Stimulated activated effector memory CD8-positive, alpha-beta T cell treated with anti-CD3 and anti-CD28 coated beads, Interleukin-12 subunit alpha, Interleukin-12 subunit beta, amount 100 ng/mL, for 72 hours (primary cell): Measurements from ENCODE around the gene KIAA1549.
A peak's percentile ranks its signal among the peaks of the same experiment; 100 is the strongest.

Source experiments
- ATAC-seq: fragments of 150-1000 bp; cut with Tn5 transposase; 2 replicates; pipeline ENCODE4 v1.10.0; 2021
- DNase-seq, 2 donors: peaks; one replicate each; pipeline ENCODE4 v3.0.0; 2021 to 2022; ENCODE audit warnings: low spot score in 2 of 2
- H3K27ac Mint-ChIP-seq: one replicate; pipeline ENCODE4 v1.8.0; 2022; ENCODE audit warnings: mild to moderate bottlenecking, mixed read lengths
- H3K36me3 Mint-ChIP-seq: one replicate; pipeline ENCODE4 v1.8.0; 2022; ENCODE audit warnings: mild to moderate bottlenecking, mixed read lengths
- H3K4me1 Mint-ChIP-seq: one replicate; pipeline ENCODE4 v1.8.0; 2022; ENCODE audit warnings: mixed read lengths
- H3K4me3 Mint-ChIP-seq: one replicate; pipeline ENCODE4 v1.8.0; 2022; ENCODE audit warnings: mild to moderate bottlenecking, mixed read lengths
- H3K9me3 Mint-ChIP-seq: one replicate; pipeline ENCODE4 v1.8.0; 2022; ENCODE audit warnings: mixed read lengths

Gene KIAA1549

GRCh38 chr7:138852469-138852868 lies 128.7 kb downstream of the KIAA1549 start:
- Mint-ChIP-seq H3K27ac (no peak overlapping the region), H3K9me3 (peaks cover 6% of the 10 kb centered on the region), H3K4me3 (no peak overlapping the region), H3K4me1 (peaks cover 4% of the 10 kb centered on the region), H3K36me3 (no peaks in the 10 kb centered on the region)
- DNase-seq (no peak), ATAC-seq (no peak)

GRCh38 chr7:138849701-138850100 lies 131.5 kb downstream of the KIAA1549 start:
- H3K27ac Mint-ChIP-seq, result no peak overlapping the region
- peaks cover 4% of the 10 kb centered on the region for H3K4me1 Mint-ChIP-seq
- H3K36me3 Mint-ChIP-seq, result no peaks in the 10 kb centered on the region
- DNase-seq (no peak), ATAC-seq (no peak)
- H3K4me3 Mint-ChIP-seq, result no peak overlapping the region
- peaks cover 3% of the 10 kb centered on the region for H3K9me3 Mint-ChIP-seq

GRCh38 chr7:138848056-138848980 lies 132.9 kb downstream of the KIAA1549 start:
- DNase-seq, result no peak
- ATAC-seq, result no peak
- Mint-ChIP-seq H3K27ac (no peak overlapping the region), H3K4me1 (peaks cover 2% of the 10 kb centered on the region), H3K4me3 (no peak overlapping the region), H3K36me3 (no peaks in the 10 kb centered on the region), H3K9me3 (peaks cover 3% of the 10 kb centered on the region)

- no peaks in the 10 kb centered on the region for H3K4me1 Mint-ChIP-seq
- no peak for DNase-seq
- ATAC-seq, result no peak
- H3K9me3 Mint-ChIP-seq, result peaks cover 3% of the 10 kb centered on the region
- no peaks in the 10 kb centered on the region for H3K36me3 Mint-ChIP-seq
- H3K4me3 Mint-ChIP-seq, result no peak overlapping the region
- no peak overlapping the region for H3K27ac Mint-ChIP-seq
Measured at GRCh38 chr7:138845711-138846110, 135.5 kb downstream of the KIAA1549 start.

- Mint-ChIP-seq H3K4me3 (no peak overlapping the region), H3K36me3 (no peaks in the 10 kb centered on the region)
Measured at GRCh38 chr7:138843632-138844580, 137.3 kb downstream of the KIAA1549 start.

GRCh38 chr7:138842111-138842510 lies 139.1 kb downstream of the KIAA1549 start:
- no peaks in the 10 kb centered on the region for H3K36me3 Mint-ChIP-seq
- H3K4me3 Mint-ChIP-seq, result no peak overlapping the region
- no peaks in the 10 kb centered on the region for H3K9me3 Mint-ChIP-seq
- H3K4me1 Mint-ChIP-seq, result no peaks in the 10 kb centered on the region
- DNase-seq, result no peak
- H3K27ac Mint-ChIP-seq, result no peak overlapping the region
- no peak for ATAC-seq

More at GRCh38 chr7:138843632-138844580, 137.3 kb downstream of the KIAA1549 start:
- Mint-ChIP-seq H3K4me1 (no peaks in the 10 kb centered on the region), H3K9me3 (no peaks in the 10 kb centered on the region), H3K27ac (no peak overlapping the region)
- no peak for DNase-seq
- ATAC-seq, result no peak

- Mint-ChIP-seq H3K36me3 (no peaks in the 10 kb centered on the region), H3K4me1 (peaks cover 15% of the 10 kb centered on the region), H3K9me3 (no peaks in the 10 kb centered on the region), H3K27ac (no peak overlapping the region), H3K4me3 (no peak overlapping the region)
- ATAC-seq (no peak), DNase-seq (no peak)
Measured at GRCh38 chr7:138838166-138838565, 143.0 kb downstream of the KIAA1549 start.

GRCh38 chr7:138837627-138838026 lies 143.6 kb downstream of the KIAA1549 start:
- Mint-ChIP-seq H3K27ac (no peak overlapping the region), H3K4me3 (no peak overlapping the region), H3K36me3 (no peaks in the 10 kb centered on the region), H3K9me3 (no peaks in the 10 kb centered on the region), H3K4me1 (peaks cover 15% of the 10 kb centered on the region)
- DNase-seq, result no peak
- no peak for ATAC-seq

GRCh38 chr7:138835087-138835486 lies 146.1 kb downstream of the KIAA1549 start:
- ATAC-seq (peak; percentile 29), DNase-seq (no peak)
- Mint-ChIP-seq H3K4me3 (no peak overlapping the region), H3K36me3 (no peaks in the 10 kb centered on the region), H3K9me3 (no peaks in the 10 kb centered on the region), H3K27ac (no peak overlapping the region), H3K4me1 (peaks cover 15% of the 10 kb centered on the region)

GRCh38 chr7:138834583-138834982 lies 146.6 kb downstream of the KIAA1549 start:
- ATAC-seq, result peak; percentile 94

GRCh38 chr7:138833596-138833995 lies 147.6 kb downstream of the KIAA1549 start:
- H3K36me3 Mint-ChIP-seq, result no peaks in the 10 kb centered on the region
- no peak overlapping the region for H3K4me3 Mint-ChIP-seq
- DNase-seq, result no peak
- no peaks in the 10 kb centered on the region for H3K9me3 Mint-ChIP-seq
- no peak for ATAC-seq
- no peak overlapping the region for H3K27ac Mint-ChIP-seq
- peaks cover 15% of the 10 kb centered on the region for H3K4me1 Mint-ChIP-seq

More at GRCh38 chr7:138834583-138834982, 146.6 kb downstream of the KIAA1549 start:
- H3K4me1 Mint-ChIP-seq, result peaks cover 15% of the 10 kb centered on the region
- no peaks in the 10 kb centered on the region for H3K36me3 Mint-ChIP-seq
- H3K27ac Mint-ChIP-seq, result no peak overlapping the region
- no peak overlapping the region for H3K4me3 Mint-ChIP-seq
- no peaks in the 10 kb centered on the region for H3K9me3 Mint-ChIP-seq
- peak in 1 of 2 donors; percentile 70 for DNase-seq

- no peaks in the 10 kb centered on the region for H3K9me3 Mint-ChIP-seq
- DNase-seq (no peak), ATAC-seq (no peak)
- H3K4me1 Mint-ChIP-seq, result peaks cover 15% of the 10 kb centered on the region
- H3K27ac Mint-ChIP-seq, result no peak overlapping the region
- no peaks in the 10 kb centered on the region for H3K36me3 Mint-ChIP-seq
- H3K4me3 Mint-ChIP-seq, result no peak overlapping the region
Measured at GRCh38 chr7:138832966-138833365, 148.2 kb downstream of the KIAA1549 start.

- Mint-ChIP-seq H3K9me3 (no peaks in the 10 kb centered on the region), H3K4me3 (no peak overlapping the region), H3K27ac (no peak overlapping the region), H3K4me1 (peaks cover 15% of the 10 kb centered on the region), H3K36me3 (no peaks in the 10 kb centered on the region)
- ATAC-seq (no peak), DNase-seq (no peak)
Measured at GRCh38 chr7:138829335-138829734, 151.9 kb downstream of the KIAA1549 start.

- DNase-seq, result no peak
- Mint-ChIP-seq H3K27ac (no peak overlapping the region), H3K36me3 (no peaks in the 10 kb centered on the region), H3K4me3 (no peak overlapping the region), H3K9me3 (no peaks in the 10 kb centered on the region), H3K4me1 (peaks cover 6% of the 10 kb centered on the region)
- ATAC-seq, result no peak
Measured at GRCh38 chr7:138828302-138828701, 152.9 kb downstream of the KIAA1549 start.

GRCh38 chr7:138825049-138825721 lies 156.0 kb downstream of the KIAA1549 start:
- H3K9me3 Mint-ChIP-seq, result no peaks in the 10 kb centered on the region
- peak overlapping the region; percentile 11 for H3K27ac Mint-ChIP-seq
- peaks cover 6% of the 10 kb centered on the region for H3K4me1 Mint-ChIP-seq
- DNase-seq (no peak), ATAC-seq (no peak)
- H3K36me3 Mint-ChIP-seq, result no peaks in the 10 kb centered on the region
- no peak overlapping the region for H3K4me3 Mint-ChIP-seq
